Central memory CD4-positive, alpha-beta T cell (primary cell): ENCODE data around the gene RBM22.
"Not testable (repeated sequence)": the region's sequence is repeated elsewhere in the genome, so short reads cannot be mapped to it uniquely, and the experiment has no call there.

ENCODE experiments used
- DNase-seq: peaks from one replicate; pipeline ENCODE4 v3.0.0; 2022
- total RNA-seq, 3 experiments: gene quantifications; one replicate each; lab custom pipeline; 2026; lab: John Stamatoyannopoulos, UW

RBM22 gene
- 105 to 163 (median 113) reads per million in 3 experiments for total RNA-seq

- peak; percentile 91 for DNase-seq
Measured at GRCh38 chr5:150700594-150701377, at the start of gene RBM22. Gene RBM22 (minus strand): TSS chr5:150701062. CDS start chr5:150700985, 77 bp downstream.

- DNase-seq: no peak
Measured at GRCh38 chr5:150750469-150750868, 49.6 kb upstream of the RBM22 start.

- not testable (repeated sequence) for DNase-seq
Measured at GRCh38 chr5:150743142-150743488, 42.3 kb upstream of the RBM22 start.

GRCh38 chr5:150742455-150743141 lies 41.7 kb upstream of the RBM22 start:
- not testable (repeated sequence) for DNase-seq

GRCh38 chr5:150740992-150741391 lies 40.1 kb upstream of the RBM22 start:
- DNase-seq: no peak

- no peak for DNase-seq
Measured at GRCh38 chr5:150738862-150739261, 38.0 kb upstream of the RBM22 start.

GRCh38 chr5:150734579-150735384 lies 33.9 kb upstream of the RBM22 start:
- no peak for DNase-seq

GRCh38 chr5:150731669-150732242 lies 30.9 kb upstream of the RBM22 start:
- no peak for DNase-seq

GRCh38 chr5:150729859-150730258 lies 29.0 kb upstream of the RBM22 start:
- no peak for DNase-seq

- no peak for DNase-seq
Measured at GRCh38 chr5:150723845-150724244, 23.0 kb upstream of the RBM22 start.

GRCh38 chr5:150710165-150710564 lies 9.3 kb upstream of the RBM22 start:
- DNase-seq: no peak

GRCh38 chr5:150706776-150707390 lies 6.0 kb upstream of the RBM22 start:
- no peak for DNase-seq

- DNase-seq: no peak
Measured at GRCh38 chr5:150703762-150704161, 2.9 kb upstream of the RBM22 start.

- DNase-seq: no peak
Measured at GRCh38 chr5:150700246-150700593, 642 bp downstream of the RBM22 start.

GRCh38 chr5:150694612-150695011 lies 6.2 kb downstream of the RBM22 start:
- DNase-seq: no peak

- DNase-seq: no peak
Measured at GRCh38 chr5:150692276-150692675, 8.6 kb downstream of the RBM22 start.

- DNase-seq: no peak
Measured at GRCh38 chr5:150690760-150691159, 10.1 kb downstream of the RBM22 start.

- no peak for DNase-seq
Measured at GRCh38 chr5:150689120-150689519, 11.7 kb downstream of the RBM22 start.

GRCh38 chr5:150676578-150676977 lies 24.3 kb downstream of the RBM22 start:
- no peak for DNase-seq

GRCh38 chr5:150675069-150675468 lies 25.8 kb downstream of the RBM22 start:
- DNase-seq: no peak

- DNase-seq: no peak
Measured at GRCh38 chr5:150674341-150674821, 26.5 kb downstream of the RBM22 start.

- DNase-seq: no peak
Measured at GRCh38 chr5:150672884-150673275, 28.0 kb downstream of the RBM22 start.
